SU-DHL-6 (cell line): ENCODE data around the gene FAM107B.

Experiments used
- CTCF ChIP-seq: fragments of 200-600 bp; sonication (generic); IDR thresholded peaks from one replicate; pipeline ENCODE4 v1.5.1; 2017; ENCODE audit warnings: antibody characterized with exemption, mild to moderate bottlenecking, low read length, moderate library complexity; ENCODE audit not compliant: insufficient read depth, poor library complexity, severe bottlenecking
- EZH2phosphoT487 ChIP-seq: fragments of 200-600 bp; sonication (generic), shearing (Covaris generic); conservative IDR thresholded peaks from 2 replicates; pipeline ENCODE4 v1.6.1; 2018; ENCODE audit warnings: mild to moderate bottlenecking, antibody characterized with exemption, low read length, moderate library complexity, mixed read lengths

DNA sequence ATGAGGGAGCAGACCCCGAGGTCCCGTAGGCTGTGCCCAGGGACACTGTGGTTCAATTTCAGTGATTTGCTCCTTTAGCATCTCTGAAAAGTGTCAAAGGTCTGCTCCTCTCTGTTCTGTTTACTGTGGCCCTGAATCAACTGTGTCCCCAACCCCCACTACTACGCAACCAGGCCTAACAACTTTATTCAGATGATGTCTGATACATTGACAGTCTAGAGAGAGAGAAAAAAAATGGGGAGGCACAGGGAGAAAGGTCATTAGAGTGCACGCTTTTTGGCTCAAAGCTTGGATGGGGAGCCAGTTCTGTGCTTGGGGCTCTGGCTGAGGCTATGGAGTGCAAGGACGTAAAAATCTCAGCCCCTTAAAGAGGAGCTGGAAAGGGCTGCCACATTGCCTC lies 77.9 kb downstream of the FAM107B start:
- TF ChIP-seq CTCF (no peak), EZH2phosphoT487 (no peak)
